GM19023 (cell line): ENCODE data around the gene ASPHD1.
"Not testable (repeated sequence)": the region's sequence is repeated elsewhere in the genome, so short reads cannot be mapped to it uniquely, and the experiment has no call there.

Experiments
- ATAC-seq: cut with Tn5 transposase; IDR thresholded peaks from one replicate; pipeline ENCODE4 v1.9.1; 2021; ENCODE audit warnings: mild to moderate bottlenecking, moderate library complexity; ENCODE audit not compliant: unreplicated experiment

Gene ASPHD1, protein sequence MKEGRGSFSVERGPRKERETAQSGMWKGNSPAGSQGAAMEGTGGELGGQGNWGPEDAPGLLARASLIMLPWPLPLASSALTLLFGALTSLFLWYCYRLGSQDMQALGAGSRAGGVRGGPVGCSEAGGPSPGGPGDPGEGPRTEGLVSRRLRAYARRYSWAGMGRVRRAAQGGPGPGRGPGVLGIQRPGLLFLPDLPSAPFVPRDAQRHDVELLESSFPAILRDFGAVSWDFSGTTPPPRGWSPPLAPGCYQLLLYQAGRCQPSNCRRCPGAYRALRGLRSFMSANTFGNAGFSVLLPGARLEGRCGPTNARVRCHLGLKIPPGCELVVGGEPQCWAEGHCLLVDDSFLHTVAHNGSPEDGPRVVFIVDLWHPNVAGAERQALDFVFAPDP

DNA sequence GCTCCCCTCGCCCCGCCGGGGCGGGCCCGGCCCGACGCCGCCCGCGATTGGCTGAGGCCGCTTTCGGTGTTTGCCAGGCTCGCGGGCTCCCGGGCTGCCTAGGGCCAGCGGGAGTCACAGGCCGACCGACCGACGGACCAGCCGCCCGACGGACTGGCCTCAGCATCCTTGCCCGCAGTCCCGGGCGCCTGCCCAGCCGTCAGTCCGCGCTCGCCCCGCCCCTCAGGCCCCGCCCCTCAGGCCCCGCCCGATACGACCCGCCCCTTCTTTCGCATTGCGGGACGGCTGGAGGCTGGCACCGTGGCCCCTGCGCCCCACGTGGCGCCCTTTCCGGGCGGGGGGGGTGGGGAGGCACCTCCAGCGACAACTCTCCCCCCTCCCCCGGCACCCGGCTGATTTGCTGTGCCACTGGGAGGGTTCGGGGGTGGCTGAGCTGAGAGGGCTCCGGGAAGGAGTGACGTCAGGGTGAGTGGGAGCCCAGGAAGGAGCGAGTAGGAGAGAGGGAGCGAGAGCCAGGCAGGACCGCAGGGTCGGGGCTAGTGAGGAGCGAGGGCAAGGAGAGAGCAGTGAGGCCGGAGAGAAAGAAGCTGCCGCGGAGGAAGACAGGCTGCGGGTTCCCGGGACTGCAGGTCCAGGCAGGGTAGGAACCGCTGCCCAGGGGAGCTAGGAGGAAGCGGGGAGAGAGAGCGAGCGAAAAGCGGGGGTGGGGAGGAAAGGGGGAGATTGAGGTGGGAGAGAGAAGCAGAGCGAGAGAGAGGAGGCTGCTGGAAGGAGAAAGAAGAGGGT is at the start of gene ASPHD1:
Gene ASPHD1 (plus strand): TSS at position 387 of the 786 bp plus-strand sequence. CDS start 484 bp downstream, outside the sequence.
- ATAC-seq, result peak; percentile 68

DNA sequence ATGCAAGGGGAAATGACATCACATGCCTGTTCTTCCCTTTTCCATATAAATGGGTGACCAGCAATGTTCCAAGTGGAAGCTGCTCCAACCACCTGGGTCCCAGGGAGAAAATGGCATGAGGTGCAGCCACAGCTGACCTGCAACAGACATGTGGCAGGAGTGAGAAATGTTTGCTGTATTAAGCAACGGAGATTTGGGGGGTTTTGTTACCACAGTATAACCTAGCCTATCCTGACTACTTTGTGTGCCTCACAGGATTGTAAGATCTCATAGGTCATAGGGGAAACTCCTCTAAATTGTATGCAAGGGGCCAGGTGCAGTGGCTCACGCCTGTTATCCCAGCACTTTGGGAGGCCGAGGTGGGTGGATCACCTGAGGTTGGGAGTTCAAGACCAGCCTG is 49.3 kb upstream of the ASPHD1 start:
- ATAC-seq, result no peak

DNA sequence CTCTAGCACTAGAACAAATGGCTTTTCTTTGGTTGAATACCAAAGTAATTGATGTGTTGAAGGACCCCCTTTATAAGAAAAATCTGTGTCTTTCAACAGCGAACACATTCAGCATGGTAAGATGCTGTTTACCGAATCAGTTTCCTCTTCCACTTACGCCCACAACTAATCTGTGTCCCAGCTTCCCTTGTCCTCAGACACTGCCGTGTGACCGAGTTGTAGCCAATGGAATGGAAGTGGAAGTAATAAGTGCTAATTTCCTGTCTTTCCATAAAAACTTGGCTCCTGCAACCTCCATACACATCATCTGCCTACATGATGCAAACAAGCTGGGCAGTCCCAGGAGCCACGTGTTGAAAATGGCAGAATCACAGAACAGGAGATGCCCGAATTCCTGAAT is 47.6 kb upstream of the ASPHD1 start:
- ATAC-seq, result no peak

DNA sequence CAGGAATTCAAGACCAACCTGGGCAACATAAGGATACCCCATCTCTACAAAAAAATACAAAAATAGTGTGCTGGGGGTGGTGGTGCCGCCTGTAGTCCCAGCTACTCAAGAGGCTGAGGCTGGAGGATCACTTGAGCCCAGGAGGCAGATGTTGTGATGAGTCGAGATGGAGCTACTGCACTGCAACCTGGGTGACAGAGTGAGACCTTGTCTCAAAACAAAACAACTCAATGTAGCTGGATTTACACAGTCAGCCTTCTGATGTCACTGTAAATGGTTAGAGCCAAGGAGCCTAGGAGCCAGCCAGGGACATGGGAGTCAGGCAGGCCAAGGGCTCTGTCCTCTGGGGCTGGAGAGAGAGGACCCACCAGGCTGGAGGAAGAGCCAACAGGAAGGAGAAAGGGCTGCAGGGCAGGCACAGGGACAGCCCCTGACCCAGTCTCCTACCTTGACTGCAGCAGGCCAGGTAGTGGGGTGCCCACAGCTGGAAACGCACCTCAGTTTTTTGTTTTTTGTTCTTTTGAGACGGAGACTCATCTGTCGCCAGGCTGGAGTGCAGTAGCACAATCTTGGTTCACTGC is 45.7 kb upstream of the ASPHD1 start:
- ATAC-seq, result no peak

DNA sequence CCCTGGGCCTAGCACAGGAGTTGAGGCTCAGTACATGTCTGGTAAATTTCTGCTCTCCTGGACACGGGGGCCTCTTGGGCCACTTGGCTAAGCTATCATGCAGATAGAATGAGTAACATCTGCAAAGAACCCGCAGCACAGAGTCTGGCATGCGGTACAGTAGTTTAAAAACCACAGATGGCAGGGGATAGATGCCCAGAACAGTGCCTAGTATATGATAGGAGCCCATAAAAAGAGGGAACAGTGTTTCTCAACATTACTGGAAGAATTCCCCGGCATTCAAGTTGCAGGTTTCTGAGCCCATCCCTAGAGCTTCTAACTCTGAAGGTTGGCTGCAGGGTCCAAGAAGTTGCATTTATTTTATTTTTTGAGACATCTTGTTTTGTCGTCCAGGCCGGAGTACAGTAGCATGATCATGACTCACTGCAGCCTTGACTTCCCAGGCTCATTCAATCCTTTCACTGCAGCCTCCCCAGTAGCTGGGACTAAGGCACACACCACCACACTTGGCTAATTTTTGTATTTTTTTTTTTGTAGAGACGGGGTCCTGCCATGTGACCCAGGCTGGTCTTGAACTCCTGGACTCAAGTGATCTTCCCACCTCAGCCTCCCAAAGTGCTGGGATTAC is 43.0 kb upstream of the ASPHD1 start:
- no peak for ATAC-seq

- ATAC-seq, result no peak
These were observed 42.0 kb upstream of the ASPHD1 start for GRCh38 chr16:29858149-29858849.

GRCh38 chr16:29858974-29859373 is 41.3 kb upstream of the ASPHD1 start:
- no peak for ATAC-seq

GRCh38 chr16:29860218-29860617 is 40.1 kb upstream of the ASPHD1 start:
- no peak for ATAC-seq

GRCh38 chr16:29862383-29862883 is 37.9 kb upstream of the ASPHD1 start:
- no peak for ATAC-seq

DNA sequence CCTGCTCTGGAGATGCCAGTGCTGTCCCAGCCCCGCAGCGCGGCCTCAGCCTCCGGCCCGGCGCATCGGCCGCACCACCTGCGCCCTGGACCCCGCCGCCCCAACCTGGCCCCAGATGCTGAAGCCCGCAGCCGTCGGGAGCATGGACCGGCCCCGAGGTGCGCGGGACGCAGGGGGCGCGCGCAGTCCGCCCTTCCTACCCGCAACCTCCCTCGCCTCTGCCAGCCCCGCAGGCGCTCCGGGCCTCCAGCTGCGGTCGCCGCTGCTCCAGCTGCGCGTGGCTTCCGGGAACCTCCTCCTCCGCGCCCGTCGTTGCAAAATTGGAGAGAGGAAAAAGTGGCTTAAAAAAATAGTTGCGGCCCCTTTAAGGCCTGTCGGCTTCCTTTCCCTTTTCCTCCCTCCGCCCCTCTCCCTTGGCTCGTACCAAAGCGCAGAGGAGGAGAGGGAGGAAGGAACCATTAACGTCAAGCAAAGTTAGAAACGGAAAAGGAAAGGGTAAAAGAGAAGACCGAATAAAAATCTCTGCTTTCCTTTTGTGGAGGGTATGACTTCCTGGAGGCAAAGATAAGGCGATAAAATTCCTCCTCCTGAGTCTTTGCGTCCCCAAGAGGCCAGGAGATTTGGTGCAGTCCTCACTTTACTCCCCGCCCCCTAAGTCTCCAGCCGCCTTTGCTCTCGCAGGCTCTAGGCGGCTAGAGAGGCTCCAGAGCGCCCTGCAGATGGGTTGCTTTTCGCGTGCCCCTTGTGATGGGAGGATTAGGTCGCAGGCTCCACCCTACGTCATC is 37.2 kb upstream of the ASPHD1 start, which contains the start of gene CDIPT:
Gene CDIPT (minus strand): TSS at position 343 of the 785 bp plus-strand sequence. CDS start 369 bp downstream, outside the sequence.
- peak; percentile 95 for ATAC-seq

DNA sequence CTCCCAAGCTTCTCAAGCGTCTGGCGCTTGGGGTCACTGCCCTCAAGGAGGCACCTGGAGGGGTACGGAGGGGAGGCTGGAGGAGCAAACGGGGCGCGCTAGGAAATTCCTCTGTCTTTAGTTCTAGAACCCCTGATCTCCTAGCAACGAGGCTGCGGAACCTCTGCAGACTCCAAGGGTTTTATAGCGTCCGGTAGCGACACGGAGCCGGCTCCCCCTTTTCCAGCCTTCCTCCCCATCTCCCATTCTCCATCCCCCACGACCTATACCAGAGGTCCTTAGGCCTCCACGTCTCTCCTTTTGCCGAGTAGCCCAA is 36.7 kb upstream of the ASPHD1 start:
- no peak for ATAC-seq

GRCh38 chr16:29864205-29864604 is 36.1 kb upstream of the ASPHD1 start:
- ATAC-seq, result no peak

- no peak for ATAC-seq
These were observed 31.8 kb upstream of the ASPHD1 start for GRCh38 chr16:29868396-29869009.

- not testable (repeated sequence) for ATAC-seq
These were observed 31.2 kb upstream of the ASPHD1 start for GRCh38 chr16:29869067-29869466.

DNA sequence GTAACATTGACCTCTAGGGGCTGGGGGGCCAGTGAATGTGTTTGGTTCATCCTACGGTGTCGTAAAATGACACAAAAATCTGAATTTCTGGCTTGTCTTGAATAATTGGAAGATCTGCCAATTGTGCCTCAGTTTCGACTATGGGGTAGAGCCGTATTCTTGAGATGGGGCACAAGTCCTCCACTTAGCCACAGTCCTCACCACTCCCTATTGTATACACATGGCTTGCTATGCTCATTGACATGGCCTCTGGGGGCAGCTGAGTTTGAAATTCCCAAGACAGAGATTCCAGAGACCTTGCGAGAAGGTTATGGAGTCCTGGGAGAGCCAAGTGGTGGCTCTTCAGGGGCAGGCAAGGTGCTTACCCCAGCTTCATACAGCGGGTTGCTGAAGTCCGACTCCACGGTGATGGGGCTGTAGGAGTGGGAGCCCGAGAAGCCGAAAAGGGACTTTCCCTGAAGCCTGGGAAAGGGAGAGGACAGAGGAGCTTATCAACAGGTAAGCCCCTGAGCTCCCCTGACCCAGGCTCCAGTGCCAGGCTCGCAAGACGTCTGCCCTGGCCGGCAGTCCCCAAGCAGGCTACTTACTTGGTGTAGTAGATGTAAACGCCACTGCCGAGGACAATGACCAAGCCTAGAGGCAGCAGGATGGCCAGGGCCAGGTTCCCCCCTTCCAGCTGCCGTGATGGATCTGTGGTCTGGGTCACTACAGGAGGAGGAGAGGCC is 28.3 kb upstream of the ASPHD1 start:
- ATAC-seq, result no peak

- no peak for ATAC-seq
These were observed 27.0 kb upstream of the ASPHD1 start for GRCh38 chr16:29873319-29873718.

DNA sequence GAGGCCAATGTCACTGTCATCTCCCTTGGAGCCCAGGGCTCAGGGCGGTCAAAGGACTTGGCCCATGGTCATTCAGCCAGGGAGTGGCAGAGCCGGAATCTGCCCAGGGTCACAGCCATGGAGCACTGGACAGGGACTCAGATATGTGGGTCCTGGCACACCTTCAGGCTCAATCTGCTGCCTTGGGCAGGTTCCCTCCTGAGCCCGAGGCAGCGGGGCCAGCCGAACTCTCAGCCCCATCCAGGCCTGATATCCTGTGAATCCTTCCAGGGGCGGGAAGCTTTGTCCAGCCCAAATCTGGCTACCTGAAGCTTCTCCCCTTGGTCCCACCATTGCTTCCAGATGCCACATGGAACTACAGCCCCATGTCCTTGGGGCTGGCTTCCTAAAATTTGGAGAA is 25.1 kb upstream of the ASPHD1 start:
- no peak for ATAC-seq

DNA sequence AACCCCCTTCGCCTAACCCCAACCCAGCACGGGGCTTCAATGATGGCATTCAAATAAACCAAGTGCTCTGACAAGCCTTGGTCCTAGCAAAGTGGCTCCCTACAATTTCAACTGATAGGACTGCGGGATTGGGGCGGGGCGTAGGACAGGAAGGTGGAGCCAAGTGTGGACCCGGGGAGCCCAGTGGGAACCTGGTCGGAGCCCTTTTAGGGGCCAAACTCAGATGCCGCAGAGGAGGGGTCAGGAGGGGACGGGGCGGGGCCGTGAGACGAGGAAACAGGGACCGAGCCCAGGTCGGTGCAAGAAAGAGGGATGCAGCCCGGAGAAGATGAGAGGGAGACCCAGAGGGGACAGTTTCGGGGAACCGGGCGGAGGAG is 24.1 kb upstream of the ASPHD1 start:
- no peak for ATAC-seq
